Measurements from ENCODE around the gene ABCB11. TPM values are rescaled to one million over a fixed set of nuclear protein-coding genes. Genes with fewer than 3 reads are reported as not detected.
A peak's percentile ranks its signal among the peaks of the same experiment; 100 is the strongest.

The ABCB11 gene
- total RNA-seq (2022) (1.3 and 2.1 TPM in 2 replicates), Bru-seq, nascent RNA (percentile 44 among the genes with signal in this experiment), BruChase-seq, experiment 1, labeled RNA remaining after a 6-hour chase (percentile 33 among the genes with signal in this experiment), BruChase-seq, experiment 2, labeled RNA remaining after a 2-hour chase (percentile 33 among the genes with signal in this experiment)
- long read RNA-seq, partial matches to known transcripts, result 0 of 1 reads
- long read RNA-seq, other reads (novel, unspliced or antisense), result 1 of 1 reads

GRCh38 chr2:169031202-169031601 is at the start of gene ABCB11:
ABCB11 (minus strand) TSS chr2:169031324; CDS start chr2:169018125, 13,199 bp downstream.
- no peak for TF ChIP-seq CTCF (IDR thresholded peaks at IDR 0.05; ENCODE audit: unreplicated experiment)
- CTCF ChIA-PET, result no interaction called here
- Mint-ChIP-seq H3K27ac (ENCODE audit: unreplicated experiment) (peak within 1 kb of the TSS; percentile 18), H3K4me3 (ENCODE audit: low read depth, unreplicated experiment) (no peak within 1 kb of the TSS), H3K27me3 (ENCODE audit: unreplicated experiment) (no peaks in the 10 kb centered on the region), H3K36me3 (ENCODE audit: insufficient read depth, unreplicated experiment) (peaks cover 18% of the 10 kb centered on the region), H3K9me3 (ENCODE audit: low read depth, unreplicated experiment) (peaks cover 6% of the 10 kb centered on the region), H3K4me1 (ENCODE audit: low read depth, unreplicated experiment) (peaks cover 41% of the 10 kb centered on the region)
- DNase-seq, result no peak
- intact Hi-C loops (cut with micrococcal nuclease; ENCODE audit: unreplicated experiment), result no loop called here
- no TSS peak for BruUV-seq (replicated peaks)

GRCh38 chr2:169080250-169081069 is 49.3 kb upstream of the ABCB11 start:
- intact Hi-C loops (cut with micrococcal nuclease; ENCODE audit: unreplicated experiment), result no loop called here
- BruUV-seq (replicated peaks), result no TSS peak
- H3K4me3 Mint-ChIP-seq (ENCODE audit: low read depth, unreplicated experiment), result no peak overlapping the region
- H3K9me3 Mint-ChIP-seq (ENCODE audit: low read depth, unreplicated experiment), result peaks cover 2% of the 10 kb centered on the region
- no peaks in the 10 kb centered on the region for H3K36me3 Mint-ChIP-seq (ENCODE audit: insufficient read depth, unreplicated experiment)
- CTCF ChIA-PET, result no interaction called here
- no peaks in the 10 kb centered on the region for H3K4me1 Mint-ChIP-seq (ENCODE audit: low read depth, unreplicated experiment)
- TF ChIP-seq CTCF (IDR thresholded peaks at IDR 0.05; ENCODE audit: unreplicated experiment), result no peak
- H3K27ac Mint-ChIP-seq (ENCODE audit: unreplicated experiment), result no peak overlapping the region
- no peak for DNase-seq
- no peaks in the 10 kb centered on the region for H3K27me3 Mint-ChIP-seq (ENCODE audit: unreplicated experiment)

GRCh38 chr2:169077674-169078240 is 46.6 kb upstream of the ABCB11 start:
- CTCF ChIA-PET, result no interaction called here
- no TSS peak for BruUV-seq (replicated peaks)
- H3K4me3 Mint-ChIP-seq (ENCODE audit: low read depth, unreplicated experiment), result no peak overlapping the region
- DNase-seq, result no peak
- no peaks in the 10 kb centered on the region for H3K9me3 Mint-ChIP-seq (ENCODE audit: low read depth, unreplicated experiment)
- no peak overlapping the region for H3K27ac Mint-ChIP-seq (ENCODE audit: unreplicated experiment)
- intact Hi-C loops (cut with micrococcal nuclease; ENCODE audit: unreplicated experiment), result no loop called here
- peaks cover 5% of the 10 kb centered on the region for H3K36me3 Mint-ChIP-seq (ENCODE audit: insufficient read depth, unreplicated experiment)
- no peaks in the 10 kb centered on the region for H3K27me3 Mint-ChIP-seq (ENCODE audit: unreplicated experiment)
- H3K4me1 Mint-ChIP-seq (ENCODE audit: low read depth, unreplicated experiment), result peaks cover 20% of the 10 kb centered on the region
- no peak for TF ChIP-seq CTCF (IDR thresholded peaks at IDR 0.05; ENCODE audit: unreplicated experiment)

GRCh38 chr2:169073963-169074751 is 43.0 kb upstream of the ABCB11 start:
- TF ChIP-seq CTCF (IDR thresholded peaks at IDR 0.05; ENCODE audit: unreplicated experiment), result no peak
- no peak for DNase-seq
- CTCF ChIA-PET, result no interaction called here
- intact Hi-C loops (cut with micrococcal nuclease; ENCODE audit: unreplicated experiment), result no loop called here
- Mint-ChIP-seq H3K4me3 (ENCODE audit: low read depth, unreplicated experiment) (no peak overlapping the region), H3K27me3 (ENCODE audit: unreplicated experiment) (no peaks in the 10 kb centered on the region), H3K9me3 (ENCODE audit: low read depth, unreplicated experiment) (no peaks in the 10 kb centered on the region), H3K36me3 (ENCODE audit: insufficient read depth, unreplicated experiment) (peaks cover 5% of the 10 kb centered on the region), H3K27ac (ENCODE audit: unreplicated experiment) (no peak overlapping the region), H3K4me1 (ENCODE audit: low read depth, unreplicated experiment) (peaks cover 32% of the 10 kb centered on the region)
- BruUV-seq (replicated peaks), result no TSS peak
